Measurements from ENCODE around the gene ELOVL7. TPM values are rescaled to one million over a fixed set of nuclear protein-coding genes. Genes with fewer than 3 reads are reported as not detected.

The ELOVL7 gene
- total and polyA plus RNA-seq, 2 of the 8 experiments (the other 6 are each of a cell fraction or from before 2014, with no cell fraction given), result 3.1 to 5.1 TPM

DNA sequence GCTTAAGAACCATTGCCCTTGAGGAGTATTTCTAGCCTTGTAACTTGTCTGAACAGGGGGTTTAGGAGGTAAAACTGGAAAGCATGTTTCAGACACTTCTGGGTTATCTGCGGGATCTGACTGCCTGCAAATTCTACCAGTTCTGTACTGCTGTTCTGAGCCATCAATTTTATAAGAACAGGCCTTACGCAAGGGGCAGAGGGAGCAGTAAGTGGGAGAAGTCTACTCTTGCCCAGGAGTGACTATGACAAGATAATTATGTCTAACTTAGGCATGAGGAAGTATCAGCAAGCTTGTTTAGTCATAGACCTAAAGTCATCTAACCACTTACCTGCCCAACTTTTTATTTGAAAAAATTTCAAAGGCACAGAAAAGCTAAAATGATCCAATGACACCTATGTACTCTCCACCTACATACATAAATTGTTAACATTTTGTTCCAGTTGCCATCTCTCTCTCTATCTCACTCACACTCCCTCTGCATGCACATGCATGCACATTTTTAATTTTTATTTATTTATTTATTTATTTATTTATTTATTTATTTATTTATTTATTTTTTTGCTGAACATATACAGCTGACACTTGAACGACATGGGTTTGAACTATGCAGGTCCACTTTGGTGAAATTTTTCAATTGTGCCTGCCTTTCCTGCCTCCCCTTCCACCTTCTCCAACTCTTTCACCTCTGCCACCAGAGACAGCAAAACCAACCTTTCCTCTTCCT, 125.7 kb downstream of the ELOVL7 start:
- Histone ChIP-seq H3K18ac (ENCODE audit: extremely low read depth, low read length) (no peak overlapping the region), H4K20me1 (replicated peaks in 1 of 2; ENCODE audit: control insufficient read depth in 1 of 2, insufficient read depth in 2 of 2, low read length in 2 of 2) (no peaks in the 10 kb centered on the region), H3K36me3 (ENCODE audit: control insufficient read depth in 2 of 4, insufficient read depth in 4 of 4, low read length in 3 of 4) (no peaks in the 10 kb centered on the region), H2BK5ac (ENCODE audit: low read depth, low read length) (no peak overlapping the region), H3K4me2 (ENCODE audit: insufficient read depth in 1 of 2, low read depth in 2 of 2, low read length in 2 of 2) (no peak overlapping the region), H3K23ac (ENCODE audit: insufficient read length) (no peak overlapping the region), H2AFZ (ENCODE audit: low read length) (no peak overlapping the region), H2AK5ac (ENCODE audit: low read depth, low read length) (no peak overlapping the region), H3K56ac (replicated peaks; ENCODE audit: insufficient read length, low read depth, low read length) (no peak overlapping the region), H2BK15ac (ENCODE audit: low read length) (no peak overlapping the region), H2BK20ac (ENCODE audit: low read length) (no peak overlapping the region), H4K91ac (replicated peaks; ENCODE audit: insufficient read length, low read length) (no peak overlapping the region), H3K14ac (ENCODE audit: insufficient read length) (no peak overlapping the region), H2BK120ac (replicated peaks; ENCODE audit: low read depth, low read length) (no peak overlapping the region), H3K9me3 (ENCODE audit: insufficient read depth in 2 of 2, low read depth in 1 of 2, low read length in 1 of 2) (no peaks in the 10 kb centered on the region), H2BK12ac (ENCODE audit: low read depth, low read length) (no peak overlapping the region), H3K79me2 (ENCODE audit: control insufficient read depth in 1 of 2, insufficient read depth in 2 of 2, low read length in 2 of 2) (no peaks in the 10 kb centered on the region), H3K4me3 (ENCODE audit: extremely low read depth in 1 of 4, insufficient read depth in 2 of 4, low read depth in 3 of 4, low read length in 4 of 4) (no peak overlapping the region), H3K27ac (ENCODE audit: low read depth, low read length) (no peak overlapping the region), H3K9ac (replicated peaks in 1 of 4; ENCODE audit: extremely low read depth in 1 of 4, low read depth in 3 of 4, low read length in 3 of 4) (no peak overlapping the region), H3K23me2 (ENCODE audit: low read depth, low read length) (no peaks in the 10 kb centered on the region), H3K79me1 (ENCODE audit: low read depth, low read length) (no peaks in the 10 kb centered on the region), H4K8ac (ENCODE audit: extremely low read depth, insufficient read depth, low read length) (no peak overlapping the region), H3K4ac (replicated peaks; ENCODE audit: insufficient read length, low read depth, low read length) (peak overlapping the region; percentile 69), H4K5ac (ENCODE audit: insufficient read length, low read depth, low read length) (no peak overlapping the region), H3K27me3 (replicated peaks in 1 of 4; ENCODE audit: control insufficient read depth in 3 of 4, extremely low read depth in 1 of 4, insufficient read depth in 3 of 4, low read length in 3 of 4) (no peaks in the 10 kb centered on the region), H3K4me1 (replicated peaks in 1 of 4; ENCODE audit: control insufficient read depth in 3 of 4, insufficient read depth in 4 of 4, low read length in 3 of 4) (no peaks in the 10 kb centered on the region)
- CTCF ChIA-PET (ENCODE audit: partially characterized antibody), result interaction anchor here (0.8 to 2.1 kb wide), 8 partner anchors 10 to 188 kb away, joined by 3 to 9 read pairs (median 4); no protein-coding TSS in a partner anchor
- POLR2A ChIA-PET (ENCODE audit: partially characterized antibody), result interaction anchor here (1.4 kb wide), 1 partner anchor 18 kb away, joined by 6 read pairs; the partner anchor contains the start of gene DEPDC1B
- DNase-seq (ENCODE audit: low read depth in 1 of 2, low spot score in 2 of 2) (no peak), FAIRE-seq (no peak)
- WGBS, 2 experiments (ENCODE audit: extremely low coverage in 1 of 2, insufficient coverage in 1 of 2, insufficient read length in 1 of 2, insufficient replicate concordance in 2 of 2, low coverage in 1 of 2, low lambda C conversion rate in 2 of 2, missing lambda C conversion rate in 1 of 2), result 96% methylated on average over 3 of the region's 3 CpGs; no CpG with 5 or more reads in 1 of the 2 experiments
- TF ChIP-seq CEBPB (IDR thresholded peaks at IDR 0.05; ENCODE audit: low read depth, low read length) (no peak), RFX5 (IDR thresholded peaks at IDR 0.05; ENCODE audit: borderline replicate concordance, low read depth, low read length) (no peak), NANOG (IDR thresholded peaks at IDR 0.05; ENCODE audit: insufficient read depth, low read depth, low read length, poor library complexity, severe bottlenecking) (no peak), JUN (IDR thresholded peaks at IDR 0.05; ENCODE audit: low read depth, low read length) (no peak), SIRT6 (IDR thresholded peaks at IDR 0.05; ENCODE audit: low read length) (no peak), JUND (IDR thresholded peaks at IDR 0.05; ENCODE audit: low read length) (no peak), FOSL1 (IDR thresholded peaks at IDR 0.05; ENCODE audit: insufficient read depth, low read depth, low read length) (no peak), CREB1 (IDR thresholded peaks at IDR 0.05) (no peak), YY1 (IDR thresholded peaks at IDR 0.05; ENCODE audit: low read depth, low read length) (no peak), BRCA1 (IDR thresholded peaks at IDR 0.05; ENCODE audit: low read depth, low read length) (no peak), TAF1 (IDR thresholded peaks at IDR 0.05; ENCODE audit: low read depth, low read length) (no peak), SIX5 (IDR thresholded peaks at IDR 0.05; ENCODE audit: low read depth, low read length) (no peak), NRF1 (IDR thresholded peaks at IDR 0.05; ENCODE audit: low read depth, low read length) (no peak), SP1 (IDR thresholded peaks at IDR 0.05; ENCODE audit: low read depth, low read length) (no peak), SAP30 (IDR thresholded peaks at IDR 0.05; ENCODE audit: insufficient read depth, insufficient replicate concordance, low read length) (no peak)
